ENCODE data around the gene MARK1.
"Not testable (repeated sequence)": the region's sequence is repeated elsewhere in the genome, so short reads cannot be mapped to it uniquely, and the experiment has no call there.

The MARK1 gene

GRCh38 chr1:220605651-220606050 is 77.7 kb downstream of the MARK1 start:
- H3K4me3 ChIP-seq (ENCODE audit: low read depth, low read length); POLR2A ChIA-PET; H3K4me1 ChIP-seq (ENCODE audit: control insufficient read depth, insufficient read depth, low read length); H3K36me3 ChIP-seq (ENCODE audit: control insufficient read depth in 2 of 2, insufficient read depth in 1 of 2, low read length in 2 of 2); H3K9me3 ChIP-seq (ENCODE audit: control insufficient read depth, insufficient read depth, low read depth, low read length); H3K27ac ChIP-seq (ENCODE audit: extremely low read depth, low read depth, low read length): not testable (repeated sequence)
- TF ChIP-seq ZNF280D (tag by site-specific recombination; IDR thresholded peaks at IDR 0.05) (0 out of 2 replicates have a peak, but pooled peaks have one; percentile 52), ZNF146 (tag by site-specific recombination; IDR thresholded peaks at IDR 0.05) (peak; percentile 83)
- CTCF ChIA-PET, result interaction anchor here (0.7 kb wide), 1 partner anchor 266 kb away, joined by 3 read pairs; no protein-coding TSS in a partner anchor

GRCh38 chr1:220611100-220611499 is 83.2 kb downstream of the MARK1 start:
- H3K36me3 ChIP-seq (ENCODE audit: control insufficient read depth in 2 of 2, insufficient read depth in 1 of 2, low read length in 2 of 2); H3K4me1 ChIP-seq (ENCODE audit: control insufficient read depth, insufficient read depth, low read length); H3K27ac ChIP-seq (ENCODE audit: extremely low read depth, low read depth, low read length); H3K9me3 ChIP-seq (ENCODE audit: control insufficient read depth, insufficient read depth, low read depth, low read length); H3K4me3 ChIP-seq (ENCODE audit: low read depth, low read length); CTCF ChIA-PET; POLR2A ChIA-PET: not testable (repeated sequence)

- Histone ChIP-seq H3K4me1 (ENCODE audit: control insufficient read depth, insufficient read depth, low read length) (no peaks in the 10 kb centered on the region), H3K27ac (ENCODE audit: extremely low read depth, low read depth, low read length) (no peak overlapping the region), H3K36me3 (ENCODE audit: control insufficient read depth in 2 of 2, insufficient read depth in 1 of 2, low read length in 2 of 2) (peaks cover 4 to 6% of the 10 kb centered on the region in 2 experiments; a peak in 2 of 3 replicates), H3K9me3 (ENCODE audit: control insufficient read depth, insufficient read depth, low read depth, low read length) (no peaks in the 10 kb centered on the region), H3K4me3 (ENCODE audit: low read depth, low read length) (no peak overlapping the region)
- TF ChIP-seq ZNF518A (tag by site-specific recombination; conservative IDR thresholded peaks at IDR 0.05; ENCODE audit: low read depth), result no peak
- no peak for TF ChIP-seq RBAK (tag by site-specific recombination; IDR thresholded peaks at IDR 0.05)
- POLR2A ChIA-PET, result no interaction called here
- CTCF ChIA-PET, result no interaction called here
Observed at GRCh38 chr1:220616836-220617235, 88.9 kb downstream of the MARK1 start.

GRCh38 chr1:220628431-220628830 is 100.5 kb downstream of the MARK1 start:
- Histone ChIP-seq H3K36me3 (ENCODE audit: control insufficient read depth in 2 of 2, insufficient read depth in 1 of 2, low read length in 2 of 2) (peaks cover 0 to 10% of the 10 kb centered on the region in 2 experiments; a peak in 1 of 3 replicates), H3K4me1 (ENCODE audit: control insufficient read depth, insufficient read depth, low read length) (peaks cover 2% of the 10 kb centered on the region; the same call in 1 of the 2 replicates), H3K27ac (ENCODE audit: extremely low read depth, low read depth, low read length) (no peak overlapping the region), H3K4me3 (ENCODE audit: low read depth, low read length) (no peak overlapping the region), H3K9me3 (ENCODE audit: control insufficient read depth, insufficient read depth, low read depth, low read length) (no peaks in the 10 kb centered on the region)
- ChIA-PET POLR2A (no interaction called here), CTCF (no interaction called here)
- no peak for TF ChIP-seq ZNF26 (tag by site-specific recombination; IDR thresholded peaks at IDR 0.05)
- no peak for TF ChIP-seq ZNF280D (tag by site-specific recombination; IDR thresholded peaks at IDR 0.05)
- TF ChIP-seq ZBTB10 (tag by site-specific recombination; IDR thresholded peaks at IDR 0.05), result no peak
- TF ChIP-seq ZNF626 (tag by site-specific recombination; IDR thresholded peaks at IDR 0.05), result no peak
- no peak for TF ChIP-seq OVOL3 (tag by site-specific recombination; IDR thresholded peaks at IDR 0.05)
- no peak for TF ChIP-seq ZNF692 (tag by site-specific recombination; IDR thresholded peaks at IDR 0.05)

All from HEK293 (cell line).